RWPE2 (cell line): Measurements from ENCODE around the gene TEKTIP1.
A peak's percentile ranks its signal among the peaks of the same experiment; 100 is the strongest.

ENCODE experiments used
- ATAC-seq: fragments of 200-7000 bp; cut with Tn5 transposase; 3 replicates; pipeline ENCODE4 v1.9.1; 2021; ENCODE audit warnings: low read depth
- DNase-seq: peaks from one replicate; pipeline ENCODE4 v3.0.0-alpha.2; 2020; ENCODE audit warnings: low spot score
- H3K27ac ChIP-seq: fragments of 450-650 bp; 2 replicates; pipeline ENCODE4 v1.5.1; 2017; ENCODE audit warnings: mild to moderate bottlenecking; ENCODE audit not compliant: poor library complexity, severe bottlenecking
- H3K27me3 ChIP-seq: fragments of 250-450 bp; sonication (Bioruptor Pico); 2 replicates; pipeline ENCODE4 v1.5.1; 2021; ENCODE audit warnings: mild to moderate bottlenecking, moderate library complexity; ENCODE audit not compliant: insufficient read depth, poor library complexity, severe bottlenecking
- H3K36me3 ChIP-seq: fragments of 250-450 bp; sonication (Bioruptor Pico); 2 replicates; pipeline ENCODE4 v1.5.1; 2020; ENCODE audit warnings: low read depth, mild to moderate bottlenecking, moderate library complexity
- H3K4me1 ChIP-seq: fragments of 250-450 bp; sonication (Bioruptor Pico); 2 replicates; pipeline ENCODE4 v1.5.1; 2021; ENCODE audit warnings: mild to moderate bottlenecking, moderate library complexity; ENCODE audit not compliant: insufficient read depth, poor library complexity, severe bottlenecking
- H3K4me3 ChIP-seq: fragments of 250-450 bp; sonication (Bioruptor Pico); 2 replicates; pipeline ENCODE4 v1.5.1; 2021; ENCODE audit warnings: mild to moderate bottlenecking, moderate library complexity; ENCODE audit not compliant: severe bottlenecking
- H3K9me3 ChIP-seq: fragments of 250-450 bp; sonication (Bioruptor Pico); 2 replicates; pipeline ENCODE4 v1.5.1; 2021; ENCODE audit warnings: mild to moderate bottlenecking, moderate library complexity; ENCODE audit not compliant: severe bottlenecking
- TF ChIP-seq, protein P1 (sequence below): fragments of 450-650 bp; IDR thresholded peaks from one replicate; pipeline ENCODE4 v1.5.1; 2017; ENCODE audit warnings: mild to moderate bottlenecking, moderate library complexity; ENCODE audit not compliant: poor library complexity, severe bottlenecking

TEKTIP1 gene

DNA sequence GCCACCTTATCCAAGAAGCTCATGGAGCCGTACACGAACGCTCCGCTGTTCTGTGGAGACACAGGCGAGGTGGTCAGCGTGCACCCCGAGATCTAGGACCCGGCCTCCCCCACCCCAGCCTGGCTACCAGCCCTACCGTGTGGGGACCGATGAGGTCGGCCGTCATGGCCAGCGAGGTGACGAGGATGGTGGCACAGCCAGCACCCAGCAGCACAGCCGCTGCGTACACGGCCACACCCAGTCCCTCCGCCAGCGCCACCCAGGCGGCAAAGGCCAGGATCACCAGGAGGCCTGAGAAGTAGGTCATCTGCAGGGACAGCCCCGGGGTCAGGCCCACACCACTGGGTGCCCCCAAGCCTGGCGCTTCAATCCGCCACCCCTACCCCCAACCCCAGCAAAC lies 7.1 kb downstream of the TEKTIP1 start:
- TF ChIP-seq, protein P1, sequence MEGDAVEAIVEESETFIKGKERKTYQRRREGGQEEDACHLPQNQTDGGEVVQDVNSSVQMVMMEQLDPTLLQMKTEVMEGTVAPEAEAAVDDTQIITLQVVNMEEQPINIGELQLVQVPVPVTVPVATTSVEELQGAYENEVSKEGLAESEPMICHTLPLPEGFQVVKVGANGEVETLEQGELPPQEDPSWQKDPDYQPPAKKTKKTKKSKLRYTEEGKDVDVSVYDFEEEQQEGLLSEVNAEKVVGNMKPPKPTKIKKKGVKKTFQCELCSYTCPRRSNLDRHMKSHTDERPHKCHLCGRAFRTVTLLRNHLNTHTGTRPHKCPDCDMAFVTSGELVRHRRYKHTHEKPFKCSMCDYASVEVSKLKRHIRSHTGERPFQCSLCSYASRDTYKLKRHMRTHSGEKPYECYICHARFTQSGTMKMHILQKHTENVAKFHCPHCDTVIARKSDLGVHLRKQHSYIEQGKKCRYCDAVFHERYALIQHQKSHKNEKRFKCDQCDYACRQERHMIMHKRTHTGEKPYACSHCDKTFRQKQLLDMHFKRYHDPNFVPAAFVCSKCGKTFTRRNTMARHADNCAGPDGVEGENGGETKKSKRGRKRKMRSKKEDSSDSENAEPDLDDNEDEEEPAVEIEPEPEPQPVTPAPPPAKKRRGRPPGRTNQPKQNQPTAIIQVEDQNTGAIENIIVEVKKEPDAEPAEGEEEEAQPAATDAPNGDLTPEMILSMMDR, result no peak
- ATAC-seq (no peak), DNase-seq (no peak)
- H3K27me3 ChIP-seq, result no peaks in the 10 kb centered on the region
- no peaks in the 10 kb centered on the region for H3K9me3 ChIP-seq
- H3K36me3 ChIP-seq, result peaks cover 18% of the 10 kb centered on the region; the same call in 1 of the 2 replicates
- no peak overlapping the region for H3K27ac ChIP-seq
- no peaks in the 10 kb centered on the region for H3K4me1 ChIP-seq
- H3K4me3 ChIP-seq, result no peak overlapping the region

- H3K27ac ChIP-seq, result no peak overlapping the region
- peaks cover 19% of the 10 kb centered on the region; the same call in 1 of the 2 replicates for H3K36me3 ChIP-seq
- H3K4me1 ChIP-seq, result no peaks in the 10 kb centered on the region
- H3K4me3 ChIP-seq, result no peak overlapping the region
- H3K9me3 ChIP-seq, result no peaks in the 10 kb centered on the region
- ATAC-seq (no peak), DNase-seq (no peak)
- TF ChIP-seq, protein P1, result peak; percentile 32
- no peaks in the 10 kb centered on the region for H3K27me3 ChIP-seq
Observed at GRCh38 chr19:3547301-3547731, 8.3 kb downstream of the TEKTIP1 start.

DNA sequence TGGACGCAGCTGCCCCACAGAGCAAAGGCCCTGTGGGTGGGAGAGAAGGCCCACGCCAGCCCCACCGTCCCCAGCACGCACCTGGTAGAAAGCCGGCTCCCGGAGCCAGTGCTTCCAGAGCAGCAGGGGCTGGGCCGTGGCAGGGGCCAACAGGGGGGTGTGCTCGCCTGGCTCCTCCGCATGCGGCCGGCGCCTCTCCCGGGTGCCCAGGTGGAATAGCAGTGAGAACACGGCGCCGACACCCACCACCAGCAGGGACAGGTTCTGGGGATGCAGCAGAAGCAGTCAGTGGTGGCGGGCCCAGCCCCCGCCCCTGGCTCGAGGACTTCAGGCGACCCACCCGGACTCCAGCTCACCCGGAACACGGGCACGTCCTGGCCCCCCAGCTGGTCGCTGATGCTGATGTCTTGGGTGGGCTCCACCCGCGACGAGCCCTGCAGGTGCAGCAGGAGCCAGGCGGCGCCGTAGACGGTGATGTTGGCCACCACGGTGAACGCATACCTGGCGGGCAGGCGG lies 8.9 kb downstream of the TEKTIP1 start:
- no peaks in the 10 kb centered on the region for H3K27me3 ChIP-seq
- TF ChIP-seq, protein P1, result no peak
- no peaks in the 10 kb centered on the region for H3K9me3 ChIP-seq
- no peak overlapping the region for H3K4me3 ChIP-seq
- peaks cover 19% of the 10 kb centered on the region; the same call in 1 of the 2 replicates for H3K36me3 ChIP-seq
- no peaks in the 10 kb centered on the region for H3K4me1 ChIP-seq
- H3K27ac ChIP-seq, result no peak overlapping the region
- no peak for ATAC-seq
- DNase-seq, result no peak

DNA sequence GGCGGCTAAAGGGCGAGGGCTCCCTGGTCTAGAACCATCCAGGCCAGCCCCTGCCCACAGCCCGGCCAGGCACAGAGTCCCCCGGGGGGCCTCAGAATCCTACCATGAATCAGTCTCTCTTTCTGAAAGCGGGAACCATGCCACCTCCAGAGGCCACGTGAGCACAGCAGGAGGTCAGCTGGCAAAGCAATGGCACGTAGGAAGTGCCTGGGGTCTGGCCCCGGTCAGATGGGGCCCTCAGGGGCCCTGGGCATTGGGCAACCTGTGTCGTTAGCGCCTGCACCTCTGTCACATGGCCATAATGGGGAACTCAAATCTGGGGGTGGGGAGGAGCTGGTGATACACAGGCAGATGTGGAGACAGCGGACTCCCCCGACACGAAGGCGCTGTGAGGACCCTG lies 9.6 kb downstream of the TEKTIP1 start:
- H3K4me1 ChIP-seq, result no peaks in the 10 kb centered on the region
- no peaks in the 10 kb centered on the region for H3K27me3 ChIP-seq
- TF ChIP-seq, protein P1, result no peak
- no peak overlapping the region for H3K27ac ChIP-seq
- peaks cover 19% of the 10 kb centered on the region; the same call in 1 of the 2 replicates for H3K36me3 ChIP-seq
- no peak for ATAC-seq
- no peaks in the 10 kb centered on the region for H3K9me3 ChIP-seq
- no peak overlapping the region for H3K4me3 ChIP-seq
- DNase-seq, result no peak

DNA sequence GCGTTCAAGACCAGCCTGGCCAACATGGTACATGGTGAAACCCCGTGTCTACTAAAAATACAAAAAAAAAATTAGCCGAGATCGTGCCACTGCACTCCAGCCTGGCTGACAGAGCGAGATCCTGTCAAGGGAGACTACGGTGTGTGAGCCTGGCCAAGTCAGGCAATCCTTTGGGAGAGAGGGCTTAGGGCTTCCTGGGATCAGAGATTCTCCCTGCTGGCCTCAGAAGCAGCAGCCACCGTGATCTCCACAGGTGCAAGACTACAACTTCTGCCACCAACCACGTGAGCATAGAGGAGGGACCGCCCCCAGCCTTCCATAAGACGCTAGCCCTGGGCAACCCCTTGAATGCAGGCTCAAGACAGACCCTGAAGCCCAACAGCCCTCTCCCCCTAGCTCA lies 10.8 kb downstream of the TEKTIP1 start:
- Histone ChIP-seq H3K27me3 (no peaks in the 10 kb centered on the region), H3K36me3 (peaks cover 16% of the 10 kb centered on the region; the same call in 1 of the 2 replicates), H3K9me3 (no peaks in the 10 kb centered on the region), H3K4me1 (no peaks in the 10 kb centered on the region), H3K27ac (no peak overlapping the region), H3K4me3 (no peak overlapping the region)
- TF ChIP-seq, protein P1, result no peak
- no peak for DNase-seq
- ATAC-seq, result no peak
